CD8-positive, alpha-beta memory T cell (primary cell): ENCODE measurements around the gene DRG2. TPM values are rescaled to one million over a fixed set of nuclear protein-coding genes. Genes with fewer than 3 reads are reported as not detected.

Source experiments
- CTCF ChIA-PET: fragments of 350-600 bp; sonication (Branson Sonifier 250); formaldehyde crosslinking; loops from one replicate; lab custom pipeline; 2021; ENCODE audit warnings: antibody characterized with exemption; lab: Charles Lee
- POLR2A ChIA-PET: fragments of 350-600 bp; sonication (Branson Sonifier 250); formaldehyde crosslinking; loops from one replicate; lab custom pipeline; 2021; ENCODE audit warnings: antibody characterized with exemption; lab: Charles Lee
- DNase-seq, 5 donors: peaks; one replicate each; pipeline versions ENCODE4 v3.0.0 to v3.0.0-alpha.2; 2020 to 2022; ENCODE audit warnings: mixed read lengths in 1 of 5
- H3K27ac ChIP-seq: one replicate; pipeline ENCODE4 v1.7.0; 2013; ENCODE audit warnings: low read depth, mild to moderate bottlenecking, low read length, moderate library complexity
- H3K27me3 ChIP-seq: 2 replicates; pipeline ENCODE4 v1.7.0; 2013; ENCODE audit warnings: low read length, mild to moderate bottlenecking; ENCODE audit not compliant: insufficient read depth, poor library complexity, severe bottlenecking
- H3K36me3 ChIP-seq: 2 replicates; pipeline ENCODE4 v1.7.0; 2013; ENCODE audit warnings: mild to moderate bottlenecking, low read length, moderate library complexity; ENCODE audit not compliant: insufficient read depth
- H3K4me1 ChIP-seq: 2 replicates; pipeline ENCODE4 v1.7.0; 2013; ENCODE audit warnings: mild to moderate bottlenecking, low read length, moderate library complexity; ENCODE audit not compliant: insufficient read depth
- H3K4me3 ChIP-seq: 2 replicates; pipeline ENCODE4 v1.7.0; 2013; ENCODE audit warnings: mild to moderate bottlenecking, low read length
- H3K9me3 ChIP-seq: 2 replicates; pipeline ENCODE4 v1.7.0; 2013; ENCODE audit warnings: mild to moderate bottlenecking, low read length
- H3K27ac Mint-ChIP-seq, 8 donors: one replicate each; pipeline ENCODE4 v1.8.0; 2020 to 2021; ENCODE audit warnings: mixed read lengths in 8 of 8, mild to moderate bottlenecking in 6 of 8, inconsistent platforms in 3 of 8, moderate library complexity in 3 of 8
- H3K27me3 Mint-ChIP-seq, 2 donors: one replicate each; pipeline ENCODE4 v1.8.0; 2020 to 2021; ENCODE audit warnings: mixed read lengths in 2 of 2, mild to moderate bottlenecking in 1 of 2, moderate library complexity in 1 of 2
- H3K36me3 Mint-ChIP-seq, 3 donors: one replicate each; pipeline ENCODE4 v1.8.0; 2020 to 2021; ENCODE audit warnings: mixed read lengths in 3 of 3, inconsistent platforms in 1 of 3, mild to moderate bottlenecking in 1 of 3
- H3K4me1 Mint-ChIP-seq, 3 donors: one replicate each; pipeline ENCODE4 v1.8.0; 2020 to 2021; ENCODE audit warnings: mixed read lengths in 3 of 3, inconsistent platforms in 1 of 3, mild to moderate bottlenecking in 1 of 3
- H3K4me3 Mint-ChIP-seq, 7 donors: one replicate each; pipeline ENCODE4 v1.8.0; 2020 to 2021; ENCODE audit warnings: mixed read lengths in 7 of 7, mild to moderate bottlenecking in 6 of 7, moderate library complexity in 4 of 7, inconsistent platforms in 2 of 7
- H3K9me3 Mint-ChIP-seq, 5 donors: one replicate each; pipeline ENCODE4 v1.8.0; 2020 to 2022; ENCODE audit warnings: mixed read lengths in 5 of 5, mild to moderate bottlenecking in 3 of 5, moderate library complexity in 2 of 5, inconsistent platforms in 1 of 5
- polyA plus RNA-seq: library from polyadenylated mRNA; unstranded; fragments of 300-500 nt; fragmentation: Illumina TruSeq; gene quantifications from one replicate; pipeline ENCODE4 v1.2.3, GENCODE V29; 2021
- total RNA-seq, 2 experiments: library from RNA; stranded (reverse); gene quantifications; one replicate each; pipeline ENCODE4 v1.2.3, GENCODE V29; 2021

DRG2 gene
- total and polyA plus RNA-seq, 3 experiments from 2014 or later = 51.7 to 54.2 (median 52.9) TPM

- peaks cover 0 to 35% (median 8%) of the 10 kb centered on the region in 3 donors for H3K36me3 Mint-ChIP-seq
- no peaks in the 10 kb centered on the region for H3K9me3 Mint-ChIP-seq
- H3K27ac Mint-ChIP-seq = peak overlapping the region in 1 of 8 donors; percentile 15
- H3K27ac ChIP-seq = no peak overlapping the region
- no peaks in the 10 kb centered on the region for H3K27me3 ChIP-seq
- POLR2A ChIA-PET = no interaction called here
- H3K4me3 Mint-ChIP-seq = peak overlapping the region in 3 of 7 donors; percentile 68 to 95 (median 69)
- CTCF ChIA-PET = no interaction called here
- H3K4me1 Mint-ChIP-seq = peaks cover 39 to 51% (median 45%) of the 10 kb centered on the region in 3 donors
- H3K36me3 ChIP-seq = peaks cover 4% of the 10 kb centered on the region
- H3K9me3 ChIP-seq = no peaks in the 10 kb centered on the region
- no peak for DNase-seq
- peaks cover 22% of the 10 kb centered on the region for H3K4me1 ChIP-seq
- H3K27me3 Mint-ChIP-seq = peaks cover 0 to 1% of the 10 kb centered on the region in 2 donors
- no peak overlapping the region for H3K4me3 ChIP-seq
Observed at GRCh38 chr17:18042983-18043382, 44.8 kb upstream of the DRG2 start.

DNA sequence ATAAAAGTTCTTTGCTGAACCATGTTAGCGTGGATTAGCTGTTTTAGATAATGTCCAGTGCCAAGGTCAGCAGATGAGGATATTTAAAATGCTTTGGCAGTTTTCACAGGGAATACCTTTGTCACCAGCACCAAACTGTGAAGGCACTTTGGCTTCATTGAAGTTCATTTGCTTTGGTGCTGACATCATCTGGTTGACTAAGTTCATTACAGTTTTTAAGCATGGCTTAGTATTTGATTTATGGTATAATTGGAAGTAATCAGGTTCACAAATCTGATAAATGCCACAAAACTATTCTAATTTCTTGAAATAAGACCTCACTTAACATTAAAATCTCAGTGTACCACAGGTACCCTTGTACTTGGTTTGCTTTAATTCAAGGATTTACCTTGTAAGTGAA is 44.3 kb upstream of the DRG2 start:
- peaks cover 34 to 46% (median 40%) of the 10 kb centered on the region in 3 donors for H3K4me1 Mint-ChIP-seq
- H3K27me3 ChIP-seq = no peaks in the 10 kb centered on the region
- H3K4me3 Mint-ChIP-seq = peak overlapping the region in 1 of 7 donors; percentile 95
- peaks cover 0 to 1% of the 10 kb centered on the region in 2 donors for H3K27me3 Mint-ChIP-seq
- ChIA-PET CTCF (no interaction called here), POLR2A (no interaction called here)
- peaks cover 17% of the 10 kb centered on the region for H3K4me1 ChIP-seq
- no peaks in the 10 kb centered on the region for H3K9me3 ChIP-seq
- H3K27ac ChIP-seq = no peak overlapping the region
- DNase-seq = no peak
- H3K4me3 ChIP-seq = no peak overlapping the region
- H3K36me3 ChIP-seq = peaks cover 4% of the 10 kb centered on the region
- H3K36me3 Mint-ChIP-seq = peaks cover 0 to 38% (median 8%) of the 10 kb centered on the region in 3 donors
- H3K9me3 Mint-ChIP-seq = no peaks in the 10 kb centered on the region
- peak overlapping the region in 1 of 8 donors; percentile 15 for H3K27ac Mint-ChIP-seq

DNA sequence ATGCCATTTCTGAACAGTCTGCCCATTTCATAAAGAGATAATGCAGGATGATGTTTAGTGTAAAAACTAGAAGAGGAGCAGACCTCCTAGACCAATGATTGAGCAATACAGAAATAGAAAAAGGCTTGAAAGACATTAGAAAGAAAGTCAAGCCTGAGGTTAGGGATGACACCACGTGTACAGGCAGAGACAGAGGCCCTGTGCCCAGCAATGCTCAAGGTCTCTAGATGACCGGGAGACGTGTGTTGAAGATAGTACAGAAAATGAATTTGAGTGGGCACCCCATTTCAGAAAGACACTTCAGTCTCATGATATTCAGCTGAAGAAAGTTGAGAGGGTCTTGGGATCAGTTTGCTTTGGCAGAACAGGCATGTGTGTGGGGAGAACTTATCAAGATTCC is 43.1 kb upstream of the DRG2 start:
- Mint-ChIP-seq H3K4me3 (no peak overlapping the region), H3K27me3 (no peaks in the 10 kb centered on the region), H3K27ac (peak overlapping the region in 1 of 8 donors; percentile 32), H3K9me3 (no peaks in the 10 kb centered on the region), H3K36me3 (peaks cover 0 to 35% (median 10%) of the 10 kb centered on the region in 3 donors), H3K4me1 (peaks cover 27 to 37% (median 31%) of the 10 kb centered on the region in 3 donors)
- no peaks in the 10 kb centered on the region for H3K27me3 ChIP-seq
- POLR2A ChIA-PET = no interaction called here
- DNase-seq = no peak
- H3K9me3 ChIP-seq = no peaks in the 10 kb centered on the region
- peaks cover 16% of the 10 kb centered on the region for H3K4me1 ChIP-seq
- H3K27ac ChIP-seq = no peak overlapping the region
- peaks cover 4% of the 10 kb centered on the region for H3K36me3 ChIP-seq
- CTCF ChIA-PET = no interaction called here
- no peak overlapping the region for H3K4me3 ChIP-seq

- Histone ChIP-seq H3K9me3 (no peaks in the 10 kb centered on the region), H3K27me3 (no peaks in the 10 kb centered on the region), H3K36me3 (peaks cover 4% of the 10 kb centered on the region), H3K4me3 (no peak overlapping the region), H3K4me1 (peaks cover 5% of the 10 kb centered on the region), H3K27ac (no peak overlapping the region)
- H3K27ac Mint-ChIP-seq = no peak overlapping the region
- H3K4me1 Mint-ChIP-seq = peaks cover 19 to 28% (median 22%) of the 10 kb centered on the region in 3 donors
- DNase-seq = no peak
- H3K4me3 Mint-ChIP-seq = no peak overlapping the region
- no peaks in the 10 kb centered on the region for H3K9me3 Mint-ChIP-seq
- peaks cover 0 to 32% (median 12%) of the 10 kb centered on the region in 3 donors for H3K36me3 Mint-ChIP-seq
- ChIA-PET POLR2A (no interaction called here), CTCF (no interaction called here)
- no peaks in the 10 kb centered on the region for H3K27me3 Mint-ChIP-seq
Observed at GRCh38 chr17:18045691-18046350, 41.9 kb upstream of the DRG2 start.

DNA sequence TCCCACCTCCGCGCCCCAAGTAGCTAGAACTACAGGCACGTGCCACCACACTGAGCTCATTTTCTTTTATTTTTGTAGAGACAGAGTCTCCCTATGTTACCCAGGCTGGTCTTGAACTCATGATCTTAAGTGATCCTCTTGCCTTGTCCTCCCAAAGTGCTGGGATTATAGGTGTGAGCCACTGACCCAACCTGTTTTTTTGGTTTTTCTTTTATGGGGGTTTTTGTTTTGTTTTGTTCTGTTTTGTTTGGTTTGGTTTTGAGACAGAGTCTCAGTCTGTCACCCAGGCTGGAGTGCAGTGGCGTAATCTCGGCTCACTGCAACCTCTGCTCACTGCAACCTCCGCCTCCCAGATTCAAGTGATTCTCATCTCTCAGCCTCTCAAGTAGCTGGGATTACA is 32.2 kb upstream of the DRG2 start:
- Mint-ChIP-seq H3K4me3 (no peak overlapping the region), H3K27me3 (no peaks in the 10 kb centered on the region), H3K27ac (no peak overlapping the region), H3K36me3 (peaks cover 0 to 65% (median 14%) of the 10 kb centered on the region in 3 donors), H3K9me3 (no peaks in the 10 kb centered on the region), H3K4me1 (no peaks in the 10 kb centered on the region)
- Histone ChIP-seq H3K27ac (no peak overlapping the region), H3K4me1 (no peaks in the 10 kb centered on the region), H3K9me3 (no peaks in the 10 kb centered on the region), H3K4me3 (no peak overlapping the region), H3K27me3 (no peaks in the 10 kb centered on the region), H3K36me3 (peaks cover 16% of the 10 kb centered on the region)
- ChIA-PET CTCF (no interaction called here), POLR2A (no interaction called here)
- DNase-seq = no peak

DNA sequence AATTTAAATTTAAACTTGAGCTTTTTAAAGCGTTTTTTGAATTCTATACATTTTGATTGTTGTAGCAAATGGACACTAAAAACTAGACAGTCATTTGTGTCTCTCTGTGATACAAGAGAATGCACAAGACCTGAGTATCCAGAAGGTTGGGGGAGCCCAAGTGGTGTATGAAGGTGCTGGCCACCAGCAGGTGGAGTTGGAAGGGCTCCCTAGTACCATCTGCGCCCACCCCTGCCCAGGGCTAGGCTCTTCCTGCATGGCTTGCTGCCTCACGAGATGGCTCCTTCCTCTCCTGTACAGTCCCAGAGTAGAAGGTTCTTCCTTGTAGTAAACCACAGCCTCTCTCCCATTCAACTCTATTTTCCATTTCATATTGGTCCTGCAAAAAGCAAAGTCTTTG is 31.5 kb upstream of the DRG2 start:
- Mint-ChIP-seq H3K27me3 (no peaks in the 10 kb centered on the region), H3K27ac (no peak overlapping the region), H3K9me3 (no peaks in the 10 kb centered on the region), H3K4me1 (no peaks in the 10 kb centered on the region), H3K4me3 (no peak overlapping the region), H3K36me3 (peaks cover 0 to 68% (median 12%) of the 10 kb centered on the region in 3 donors)
- H3K9me3 ChIP-seq = no peaks in the 10 kb centered on the region
- DNase-seq = no peak
- peaks cover 16% of the 10 kb centered on the region for H3K36me3 ChIP-seq
- no peak overlapping the region for H3K4me3 ChIP-seq
- POLR2A ChIA-PET = interaction anchor here (0.6 kb wide), 1 partner anchor 12 kb away, joined by 3 read pairs; no protein-coding TSS in a partner anchor
- no peak overlapping the region for H3K27ac ChIP-seq
- H3K4me1 ChIP-seq = no peaks in the 10 kb centered on the region
- CTCF ChIA-PET = no interaction called here
- no peaks in the 10 kb centered on the region for H3K27me3 ChIP-seq

DNA sequence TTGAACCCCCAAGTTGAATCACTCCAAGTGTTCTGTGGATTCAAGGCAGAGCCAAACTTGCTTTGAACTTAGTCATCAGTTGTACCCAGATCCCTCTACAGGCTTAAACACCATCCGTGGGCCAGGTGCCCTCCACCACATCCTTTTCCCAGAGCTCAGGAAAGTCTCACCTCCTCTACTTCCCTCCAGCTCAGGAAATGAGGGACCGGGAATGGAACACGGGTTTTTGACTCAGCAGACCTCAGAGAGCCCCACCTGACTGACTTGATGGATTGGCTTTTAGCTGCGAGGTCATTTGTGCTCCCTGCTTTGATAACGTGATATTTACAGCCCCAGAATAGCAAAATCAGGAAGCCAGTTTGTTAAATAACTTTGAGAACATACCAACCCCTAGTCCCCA is 28.5 kb upstream of the DRG2 start:
- H3K4me1 ChIP-seq = no peaks in the 10 kb centered on the region
- ChIA-PET POLR2A (interaction anchor here (0.8 kb wide), 1 partner anchor 12 kb away, joined by 3 read pairs; no protein-coding TSS in a partner anchor), CTCF (no interaction called here)
- peaks cover 0 to 83% (median 7%) of the 10 kb centered on the region in 3 donors for H3K36me3 Mint-ChIP-seq
- H3K27ac Mint-ChIP-seq = peak overlapping the region in 3 of 8 donors; percentile 22 to 81 (median 23)
- H3K9me3 Mint-ChIP-seq = no peaks in the 10 kb centered on the region
- H3K27me3 ChIP-seq = no peaks in the 10 kb centered on the region
- DNase-seq = no peak
- H3K4me1 Mint-ChIP-seq = no peaks in the 10 kb centered on the region
- H3K4me3 Mint-ChIP-seq = no peak overlapping the region
- H3K36me3 ChIP-seq = peaks cover 21% of the 10 kb centered on the region
- no peaks in the 10 kb centered on the region for H3K27me3 Mint-ChIP-seq
- H3K9me3 ChIP-seq = no peaks in the 10 kb centered on the region
- no peak overlapping the region for H3K4me3 ChIP-seq
- H3K27ac ChIP-seq = no peak overlapping the region

DNA sequence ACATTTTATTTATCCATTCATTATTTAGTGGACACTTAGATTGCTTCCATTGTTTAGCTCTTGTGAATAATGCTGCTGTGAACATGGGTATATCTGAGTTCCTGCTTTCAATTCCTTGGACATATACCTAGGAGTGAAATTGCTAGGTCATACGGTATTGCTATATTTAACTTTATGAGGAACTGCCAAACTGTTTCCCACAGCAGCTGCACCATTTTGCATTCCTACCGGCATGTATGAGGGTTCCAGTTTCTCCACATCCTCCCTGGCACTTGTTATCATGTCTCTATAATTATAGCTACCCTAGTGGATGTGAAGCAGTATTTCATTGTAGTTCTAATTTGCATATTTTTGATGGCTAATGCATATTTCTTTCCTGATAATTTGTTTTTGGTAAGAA is 23.7 kb upstream of the DRG2 start:
- CTCF ChIA-PET = no interaction called here
- Mint-ChIP-seq H3K9me3 (no peaks in the 10 kb centered on the region), H3K36me3 (peaks cover 0 to 70% (median 16%) of the 10 kb centered on the region in 3 donors), H3K4me3 (no peak overlapping the region), H3K4me1 (no peaks in the 10 kb centered on the region), H3K27ac (peak overlapping the region in 1 of 8 donors; percentile 4), H3K27me3 (no peaks in the 10 kb centered on the region)
- POLR2A ChIA-PET = no interaction called here
- Histone ChIP-seq H3K27ac (no peak overlapping the region), H3K9me3 (no peaks in the 10 kb centered on the region), H3K4me1 (no peaks in the 10 kb centered on the region), H3K4me3 (no peak overlapping the region), H3K27me3 (no peaks in the 10 kb centered on the region), H3K36me3 (peaks cover 14% of the 10 kb centered on the region)
- no peak for DNase-seq
